HT1080 (cell line): ENCODE results near the gene HAL. TPM values are rescaled to one million over a fixed set of nuclear protein-coding genes. Genes with fewer than 3 reads are reported as not detected.
"Not testable (repeated sequence)": the region's sequence is repeated elsewhere in the genome, so short reads cannot be mapped to it uniquely, and the experiment has no call there.

Source experiments
- DNase-seq: peaks from one replicate; pipeline ENCODE4 v3.0.0-alpha.2; 2015; ENCODE audit warnings: low read depth
- total RNA-seq: library from RNA; depleted of rRNA; stranded (reverse); fragments of >200 nt; shearing (Covaris generic); gene quantifications from 2 replicates; pipeline ENCODE4 v1.2.3, GENCODE V29; 2014

Gene HAL
- total RNA-seq, 1 experiment from 2014 or later: 0.31 TPM

DNA sequence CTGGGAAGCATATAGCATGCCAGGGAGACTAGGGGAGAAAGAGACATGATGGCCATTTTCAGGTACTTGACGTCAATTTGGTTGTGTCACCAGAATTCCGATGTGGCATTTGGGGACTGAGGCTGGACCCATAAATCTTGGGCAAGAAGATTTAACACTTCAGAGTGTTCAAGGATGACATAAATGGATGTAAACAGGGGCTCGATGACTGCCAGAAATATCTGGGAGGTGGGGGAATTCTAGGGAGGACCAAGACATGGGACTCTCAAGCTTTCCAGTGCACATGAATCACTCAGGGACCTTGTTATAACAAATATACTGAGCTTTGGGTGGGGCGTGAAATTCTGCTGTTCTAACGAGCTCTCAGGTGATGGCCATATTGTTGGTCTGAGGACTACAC lies 17.8 kb downstream of the HAL start:
- no peak for DNase-seq

GRCh38 chr12:95977764-95978305 lies 18.3 kb downstream of the HAL start:
- DNase-seq: no peak

DNA sequence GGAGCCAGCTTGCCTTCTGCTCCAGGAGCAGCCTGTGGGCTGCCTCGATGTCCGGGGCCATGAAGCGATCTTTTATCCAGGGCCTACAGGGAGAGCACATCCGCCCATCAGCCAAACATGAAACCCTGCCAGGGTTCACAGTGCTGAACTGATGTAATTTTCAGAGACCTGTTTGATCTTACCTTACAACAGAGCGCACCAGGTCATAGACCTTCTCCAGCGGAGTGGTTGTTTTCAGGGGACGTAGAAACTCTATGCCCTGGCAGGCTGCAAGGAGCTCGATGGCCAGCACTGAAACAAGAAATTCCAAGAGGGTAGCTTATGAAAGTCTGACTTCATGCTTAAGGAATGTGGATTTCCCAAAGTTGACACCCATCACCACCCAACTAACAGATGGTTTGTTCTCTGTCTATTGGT lies 19.7 kb downstream of the HAL start:
- DNase-seq: peak; percentile 35

DNA sequence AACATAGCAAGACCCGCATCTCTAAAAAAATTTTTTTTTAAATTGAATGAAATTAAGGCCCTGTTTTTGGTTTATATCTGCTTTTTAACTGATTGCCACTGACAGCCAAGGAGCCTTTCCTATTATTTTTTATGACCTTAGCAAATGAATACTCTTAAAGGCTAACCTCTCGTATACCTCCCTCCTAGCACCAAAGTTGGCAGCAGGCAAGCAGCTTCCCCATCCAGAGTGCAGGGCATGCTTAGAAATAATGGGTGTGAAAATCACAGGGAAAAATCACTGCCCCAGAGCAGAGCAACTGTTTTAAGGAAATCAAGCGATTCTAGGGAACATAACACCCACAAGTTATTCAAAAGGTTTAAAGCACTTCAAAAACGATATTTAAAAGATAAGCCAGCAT lies 20.7 kb downstream of the HAL start:
- DNase-seq: no peak

GRCh38 chr12:95974358-95974757 lies 21.8 kb downstream of the HAL start:
- DNase-seq: no peak

DNA sequence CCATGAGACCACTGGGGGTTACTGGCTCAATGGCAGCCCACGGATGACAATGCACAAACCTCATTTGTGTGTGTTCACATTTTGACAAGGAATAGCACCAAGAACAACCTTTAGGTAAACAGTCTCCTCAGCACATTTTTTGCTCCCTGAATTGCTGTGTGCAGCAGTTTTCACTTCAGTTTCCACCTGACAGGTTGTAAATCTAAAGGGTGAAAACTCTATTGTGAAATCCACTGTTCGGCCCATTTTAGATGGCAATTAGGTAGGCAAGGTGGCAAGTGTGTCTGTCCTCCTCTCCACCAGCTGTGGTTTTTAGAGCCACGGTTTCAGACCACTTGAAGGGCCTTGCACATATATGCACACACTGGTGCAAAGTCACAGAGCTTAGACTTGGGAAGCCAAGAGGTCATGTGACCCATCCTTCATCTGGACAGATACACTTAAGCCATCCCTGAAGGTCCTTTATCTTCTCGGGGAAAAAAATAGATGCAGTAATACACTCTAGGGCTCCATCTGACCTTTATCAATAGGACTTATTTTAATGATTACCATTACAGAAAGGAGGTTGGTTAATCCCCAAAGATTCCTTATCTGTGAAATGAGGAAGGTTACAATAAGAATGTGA lies 23.2 kb downstream of the HAL start:
- DNase-seq: no peak

- no peak for DNase-seq
Observed at GRCh38 chr12:95970905-95971304, 25.2 kb downstream of the HAL start.

GRCh38 chr12:95969116-95969515 lies 27.0 kb downstream of the HAL start:
- DNase-seq: not testable (repeated sequence)

DNA sequence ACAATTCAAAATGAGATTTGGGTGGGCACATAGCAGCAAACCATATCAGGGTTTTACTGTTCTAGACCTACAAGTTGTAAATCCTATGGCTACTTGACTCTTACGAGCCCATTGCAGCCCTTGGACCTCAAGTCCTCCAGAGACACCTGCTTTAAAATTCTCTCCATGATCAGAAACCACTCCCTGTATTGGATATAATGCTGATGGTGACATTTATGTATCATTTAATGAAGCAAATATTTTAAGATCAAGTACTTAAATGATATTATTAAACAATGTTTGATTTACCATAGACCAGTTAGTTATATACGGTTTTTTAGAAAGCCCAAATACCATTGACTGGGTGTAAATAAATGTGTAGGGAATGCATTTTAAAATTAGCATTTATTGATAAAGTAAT lies 28.8 kb downstream of the HAL start:
- no peak for DNase-seq

DNA sequence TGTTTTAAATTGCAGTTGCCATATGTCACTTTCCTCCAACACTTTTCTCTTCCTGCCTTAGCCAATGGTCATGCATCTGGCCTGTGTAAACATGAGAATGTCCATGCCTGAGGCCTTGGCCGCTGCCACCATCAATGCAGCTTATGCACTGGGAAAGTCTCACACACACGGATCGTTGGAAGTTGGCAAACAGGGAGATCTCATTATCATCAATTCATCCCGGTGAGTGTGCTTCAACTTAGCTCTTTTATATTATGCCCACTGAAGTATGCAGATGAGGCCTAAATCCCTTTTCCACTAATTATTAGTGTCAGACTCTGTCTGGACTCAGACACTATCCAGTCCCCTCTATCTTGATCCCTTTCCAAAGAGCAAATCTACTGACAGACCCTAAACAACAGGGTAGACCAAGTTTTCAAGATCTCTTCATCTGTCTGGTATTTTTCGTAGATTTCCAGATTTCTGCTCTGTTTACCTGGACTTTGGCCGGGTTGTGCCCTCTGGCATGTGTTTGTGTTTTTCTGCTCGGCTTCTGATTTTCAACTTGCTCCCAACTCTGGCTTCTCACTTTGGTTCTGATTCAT lies 29.8 kb downstream of the HAL start:
- DNase-seq: no peak

DNA sequence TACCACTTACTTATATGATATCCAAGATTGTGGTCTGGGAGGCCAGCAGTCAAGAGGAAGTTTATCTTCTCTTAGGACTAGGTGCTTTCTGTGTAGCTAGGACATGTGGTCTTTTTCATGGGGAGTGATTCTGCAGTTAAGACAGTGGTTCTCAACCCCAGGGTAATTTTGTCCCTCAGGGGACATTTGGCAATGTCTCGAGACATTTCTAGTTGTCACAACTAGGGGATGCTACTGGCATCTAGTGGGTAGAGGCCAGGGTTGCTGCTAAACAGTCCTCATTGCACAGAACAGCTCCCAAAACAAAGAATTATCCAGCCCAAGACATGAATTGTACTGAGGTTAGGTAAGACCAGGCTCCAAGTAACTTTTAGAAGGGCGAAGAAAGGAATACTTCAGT lies 33.0 kb downstream of the HAL start:
- no peak for DNase-seq

GRCh38 chr12:95962222-95962621 lies 33.9 kb downstream of the HAL start:
- DNase-seq: no peak

GRCh38 chr12:95960241-95960640 lies 35.9 kb downstream of the HAL start:
- no peak for DNase-seq

GRCh38 chr12:95959107-95959506 lies 37.0 kb downstream of the HAL start:
- DNase-seq: peak; percentile 13

GRCh38 chr12:95956557-95957145 lies 39.5 kb downstream of the HAL start:
- no peak for DNase-seq

DNA sequence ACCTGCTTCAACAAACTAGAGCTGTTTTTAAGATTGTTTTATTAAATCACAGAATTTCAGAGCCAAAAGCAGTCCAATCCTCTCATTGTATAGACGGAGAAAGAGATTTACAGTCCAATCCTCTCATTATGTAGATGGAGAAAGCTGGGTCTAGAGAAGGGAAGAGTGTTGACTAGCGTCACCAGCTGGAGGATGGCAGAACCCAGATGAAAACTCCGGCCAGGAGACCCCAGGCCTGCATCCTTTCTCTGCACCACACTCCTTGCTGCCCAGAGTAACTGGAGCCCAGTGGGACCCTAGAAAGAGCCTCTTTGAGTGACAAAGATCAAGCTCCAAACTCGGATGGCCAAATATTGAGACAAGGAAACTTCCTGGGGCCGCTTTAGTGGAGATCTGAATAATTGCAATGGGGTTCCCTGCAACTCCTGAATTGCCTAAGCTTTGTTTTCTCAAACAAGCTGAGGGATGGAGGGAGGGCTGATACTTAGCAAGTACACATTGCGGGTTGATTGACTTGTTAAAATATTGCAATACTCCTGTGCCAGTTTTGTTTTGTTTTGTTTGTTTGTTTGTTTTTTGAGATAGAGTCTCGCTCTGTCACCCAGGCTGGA lies 40.5 kb downstream of the HAL start:
- no peak for DNase-seq

GRCh38 chr12:95953000-95953399 lies 43.1 kb downstream of the HAL start:
- DNase-seq: no peak

DNA sequence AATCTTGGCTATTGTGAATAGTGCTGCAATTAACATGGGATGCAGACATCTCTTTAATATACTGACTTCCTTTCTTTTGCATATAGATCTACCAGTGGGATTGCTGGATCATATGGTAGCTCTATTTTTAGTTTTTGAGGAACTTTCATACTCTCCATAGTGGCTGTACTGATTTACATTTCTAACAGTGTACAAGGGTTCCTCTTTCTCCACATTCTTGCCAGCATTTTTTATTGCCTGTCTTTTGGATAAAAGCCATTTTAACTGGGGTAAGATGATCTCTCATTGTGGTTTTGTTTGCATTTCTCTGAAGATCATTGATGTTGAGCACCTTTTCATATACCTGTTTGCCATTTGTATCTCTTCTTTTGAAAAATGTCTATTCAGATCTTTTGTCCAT lies 44.6 kb downstream of the HAL start:
- DNase-seq: no peak

- DNase-seq: no peak
Observed at GRCh38 chr12:95949477-95950206, 46.5 kb downstream of the HAL start.

GRCh38 chr12:95944108-95944704 lies 51.9 kb downstream of the HAL start:
- no peak for DNase-seq

DNA sequence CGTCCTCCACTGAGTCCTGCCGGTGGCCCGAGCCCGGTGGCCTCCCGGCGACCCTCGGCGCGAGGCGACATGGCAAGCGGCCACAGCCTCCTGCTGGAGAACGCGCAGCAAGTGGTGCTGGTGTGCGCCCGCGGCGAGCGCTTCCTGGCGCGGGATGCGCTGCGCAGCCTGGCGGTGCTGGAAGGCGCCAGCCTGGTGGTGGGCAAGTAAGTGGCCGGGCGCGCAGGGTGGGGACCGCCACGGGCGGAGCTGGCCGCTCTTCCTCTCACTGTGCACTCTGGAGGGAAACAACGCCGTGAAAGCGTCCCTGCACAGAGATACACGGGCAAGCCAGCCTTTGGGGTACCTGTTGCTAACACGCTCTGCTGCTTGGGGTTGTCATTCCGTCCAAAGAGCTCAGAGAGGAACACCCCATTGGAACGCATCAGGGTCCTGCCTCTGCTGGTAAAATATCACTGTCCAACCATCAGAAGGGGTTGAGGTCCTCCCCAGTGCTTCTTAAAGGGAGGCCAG lies 52.8 kb downstream of the HAL start, which contains the start of gene AMDHD1:
Gene AMDHD1, plus strand, starts transcription at position 2 of the 513 bp plus-strand sequence. Its CDS starts 68 bp downstream, at position 70.
- peak; percentile 54 for DNase-seq
